Ovary (tissue), 3 donors: ENCODE data around the gene THRB.

Experiments
- EP300 ChIP-seq: sonication (generic); formaldehyde crosslinking; IDR thresholded peaks from one replicate; pipeline ENCODE4 v1.6.1; 2017; ENCODE audit warnings: antibody characterized with exemption
- POLR2A ChIP-seq: fragments of 450-650 bp; IDR thresholded peaks from one replicate; pipeline ENCODE4 v1.6.1; 2017; ENCODE audit warnings: antibody characterized with exemption, mild to moderate bottlenecking, moderate library complexity
- TF ChIP-seq, protein P1 (sequence below), 3 donors: fragments of 450-650 bp in 2 of 3; fragments of 200-600 bp in 1 of 3; IDR thresholded peaks; one replicate each; pipeline versions ENCODE4 v1.5.1 to v1.8.0; 2016 to 2022; ENCODE audit warnings: antibody characterized with exemption in 3 of 3, mild to moderate bottlenecking in 1 of 3
- donor health status: DM: no; HTN: no; CAD: no.

DNA sequence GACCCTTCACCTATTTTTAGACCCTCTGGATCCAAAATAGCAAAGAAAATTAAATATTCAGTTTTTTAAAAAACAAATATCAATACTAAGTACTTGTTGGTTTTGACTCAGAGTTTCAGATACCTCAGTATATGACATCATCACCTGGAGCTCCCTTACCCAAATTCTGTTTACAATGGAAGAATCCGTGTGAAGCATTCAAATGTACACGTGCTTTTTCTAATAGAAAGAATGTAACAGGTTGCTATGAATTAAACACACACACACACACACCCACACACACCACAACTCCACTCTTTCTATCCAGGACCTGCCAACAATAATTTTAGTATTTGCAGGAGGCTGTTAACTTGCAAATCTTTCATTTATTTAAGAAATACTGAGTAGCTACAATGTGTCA is 221.8 kb downstream of the THRB start:
- TF ChIP-seq, protein P1, sequence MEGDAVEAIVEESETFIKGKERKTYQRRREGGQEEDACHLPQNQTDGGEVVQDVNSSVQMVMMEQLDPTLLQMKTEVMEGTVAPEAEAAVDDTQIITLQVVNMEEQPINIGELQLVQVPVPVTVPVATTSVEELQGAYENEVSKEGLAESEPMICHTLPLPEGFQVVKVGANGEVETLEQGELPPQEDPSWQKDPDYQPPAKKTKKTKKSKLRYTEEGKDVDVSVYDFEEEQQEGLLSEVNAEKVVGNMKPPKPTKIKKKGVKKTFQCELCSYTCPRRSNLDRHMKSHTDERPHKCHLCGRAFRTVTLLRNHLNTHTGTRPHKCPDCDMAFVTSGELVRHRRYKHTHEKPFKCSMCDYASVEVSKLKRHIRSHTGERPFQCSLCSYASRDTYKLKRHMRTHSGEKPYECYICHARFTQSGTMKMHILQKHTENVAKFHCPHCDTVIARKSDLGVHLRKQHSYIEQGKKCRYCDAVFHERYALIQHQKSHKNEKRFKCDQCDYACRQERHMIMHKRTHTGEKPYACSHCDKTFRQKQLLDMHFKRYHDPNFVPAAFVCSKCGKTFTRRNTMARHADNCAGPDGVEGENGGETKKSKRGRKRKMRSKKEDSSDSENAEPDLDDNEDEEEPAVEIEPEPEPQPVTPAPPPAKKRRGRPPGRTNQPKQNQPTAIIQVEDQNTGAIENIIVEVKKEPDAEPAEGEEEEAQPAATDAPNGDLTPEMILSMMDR (IDR thresholded peaks at IDR 0.05): no peak
- TF ChIP-seq POLR2A (no peak), EP300 (no peak)
